GM23338 (cell line): Measurements from ENCODE around the gene KRT83.
"Not testable (repeated sequence)": the region's sequence is repeated elsewhere in the genome, so short reads cannot be mapped to it uniquely, and the experiment has no call there.

Source experiments
- CREB1 ChIP-seq: fragments of 250-450 bp; sonication (Bioruptor Pico); IDR thresholded peaks from 2 replicates; pipeline ENCODE4 v1.5.0; 2020; ENCODE audit warnings: low read depth, mild to moderate bottlenecking, moderate library complexity
- EZH2 ChIP-seq: fragments of 200-600 bp; sonication (generic); IDR thresholded peaks from one replicate; pipeline ENCODE4 v1.8.0; 2017; ENCODE audit warnings: antibody characterized with exemption, mild to moderate bottlenecking, low read depth; ENCODE audit not compliant: unreplicated experiment
- EZH2phosphoT487 ChIP-seq: fragments of 200-600 bp; sonication (generic); IDR thresholded peaks from one replicate; pipeline ENCODE4 v1.8.1; 2018; ENCODE audit warnings: antibody characterized with exemption; ENCODE audit not compliant: unreplicated experiment
- JUNB ChIP-seq: IDR thresholded peaks from one replicate; pipeline ENCODE4 v1.6.1; 2016; ENCODE audit warnings: antibody characterized with exemption; ENCODE audit not compliant: unreplicated experiment
- NANOG ChIP-seq: IDR thresholded peaks from 2 replicates; pipeline ENCODE4 v1.6.1; 2016; ENCODE audit warnings: antibody characterized with exemption, borderline replicate concordance
- POLR2AphosphoS5 ChIP-seq: IDR thresholded peaks from 2 replicates; pipeline ENCODE4 v1.6.1; 2016; ENCODE audit warnings: antibody characterized with exemption, low read depth
- STAT1 ChIP-seq: IDR thresholded peaks from one replicate; pipeline ENCODE4 v1.6.1; 2016; ENCODE audit warnings: antibody characterized with exemption; ENCODE audit not compliant: unreplicated experiment
- ZNF114 ChIP-seq: fragments of 250-450 bp; sonication (Bioruptor Pico); IDR thresholded peaks from 2 replicates; pipeline ENCODE4 v1.5.0; 2020; ENCODE audit warnings: mild to moderate bottlenecking, moderate library complexity
- ZNF331 ChIP-seq: fragments of 250-450 bp; sonication (Bioruptor Pico); IDR thresholded peaks from 2 replicates; pipeline ENCODE4 v1.5.0; 2020; ENCODE audit warnings: low read depth, mild to moderate bottlenecking, moderate library complexity
- TF ChIP-seq, protein P1 (sequence below), 2 experiments: fragments of 200-600 bp in 1 of 2; sonication (generic) in 1 of 2; conservative IDR thresholded peaks; 2 replicates each; pipeline versions ENCODE4 v1.5.1 to v1.6.1; 2016 to 2017; ENCODE audit warnings: antibody characterized with exemption in 2 of 2, low read depth in 2 of 2, mild to moderate bottlenecking in 2 of 2, moderate library complexity in 1 of 2
- TF ChIP-seq, protein P2 (sequence below): IDR thresholded peaks from 2 replicates; pipeline ENCODE4 v1.6.1; 2016; ENCODE audit warnings: antibody characterized with exemption
- TF ChIP-seq, protein P3 (sequence below): IDR thresholded peaks from one replicate; pipeline ENCODE4 v1.6.1; 2018; ENCODE audit warnings: antibody characterized with exemption; ENCODE audit not compliant: unreplicated experiment
- TF ChIP-seq, protein P4 (sequence below): fragments of 250-450 bp; sonication (Bioruptor Pico); IDR thresholded peaks from 2 replicates; pipeline ENCODE4 v1.5.0; 2020; ENCODE audit warnings: mild to moderate bottlenecking, moderate library complexity

DNA sequence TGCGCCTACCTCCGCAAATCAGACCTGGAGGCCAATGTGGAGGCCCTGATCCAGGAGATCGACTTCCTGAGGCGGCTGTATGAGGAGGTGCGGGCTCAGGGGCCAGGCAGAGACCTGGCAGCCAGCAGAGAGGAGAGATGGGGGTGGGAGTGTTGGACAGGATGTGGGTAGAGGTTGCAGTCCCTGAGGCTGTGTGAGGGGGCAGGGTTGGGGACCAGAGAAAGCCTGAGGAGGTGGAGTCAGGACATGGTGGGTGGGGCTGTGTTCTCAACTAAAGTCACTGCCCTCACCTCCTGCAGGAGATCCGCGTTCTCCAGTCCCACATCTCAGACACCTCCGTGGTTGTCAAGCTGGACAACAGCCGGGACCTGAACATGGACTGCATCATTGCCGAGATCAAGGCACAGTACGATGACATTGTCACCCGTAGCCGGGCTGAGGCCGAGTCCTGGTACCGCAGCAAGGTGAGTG lies 16.2 kb downstream of the KRT83 start:
- TF ChIP-seq, protein P1, sequence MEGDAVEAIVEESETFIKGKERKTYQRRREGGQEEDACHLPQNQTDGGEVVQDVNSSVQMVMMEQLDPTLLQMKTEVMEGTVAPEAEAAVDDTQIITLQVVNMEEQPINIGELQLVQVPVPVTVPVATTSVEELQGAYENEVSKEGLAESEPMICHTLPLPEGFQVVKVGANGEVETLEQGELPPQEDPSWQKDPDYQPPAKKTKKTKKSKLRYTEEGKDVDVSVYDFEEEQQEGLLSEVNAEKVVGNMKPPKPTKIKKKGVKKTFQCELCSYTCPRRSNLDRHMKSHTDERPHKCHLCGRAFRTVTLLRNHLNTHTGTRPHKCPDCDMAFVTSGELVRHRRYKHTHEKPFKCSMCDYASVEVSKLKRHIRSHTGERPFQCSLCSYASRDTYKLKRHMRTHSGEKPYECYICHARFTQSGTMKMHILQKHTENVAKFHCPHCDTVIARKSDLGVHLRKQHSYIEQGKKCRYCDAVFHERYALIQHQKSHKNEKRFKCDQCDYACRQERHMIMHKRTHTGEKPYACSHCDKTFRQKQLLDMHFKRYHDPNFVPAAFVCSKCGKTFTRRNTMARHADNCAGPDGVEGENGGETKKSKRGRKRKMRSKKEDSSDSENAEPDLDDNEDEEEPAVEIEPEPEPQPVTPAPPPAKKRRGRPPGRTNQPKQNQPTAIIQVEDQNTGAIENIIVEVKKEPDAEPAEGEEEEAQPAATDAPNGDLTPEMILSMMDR (conservative IDR thresholded peaks at IDR 0.05; ENCODE audit: low read depth in 2 of 2), result not testable (repeated sequence)
- TF ChIP-seq STAT1; POLR2AphosphoS5; EZH2; JUNB; CREB1; EZH2phosphoT487; ZNF331 (CRISPR knock-in tag); ZNF114; NANOG: not testable (repeated sequence)
- TF ChIP-seq, protein P2, sequence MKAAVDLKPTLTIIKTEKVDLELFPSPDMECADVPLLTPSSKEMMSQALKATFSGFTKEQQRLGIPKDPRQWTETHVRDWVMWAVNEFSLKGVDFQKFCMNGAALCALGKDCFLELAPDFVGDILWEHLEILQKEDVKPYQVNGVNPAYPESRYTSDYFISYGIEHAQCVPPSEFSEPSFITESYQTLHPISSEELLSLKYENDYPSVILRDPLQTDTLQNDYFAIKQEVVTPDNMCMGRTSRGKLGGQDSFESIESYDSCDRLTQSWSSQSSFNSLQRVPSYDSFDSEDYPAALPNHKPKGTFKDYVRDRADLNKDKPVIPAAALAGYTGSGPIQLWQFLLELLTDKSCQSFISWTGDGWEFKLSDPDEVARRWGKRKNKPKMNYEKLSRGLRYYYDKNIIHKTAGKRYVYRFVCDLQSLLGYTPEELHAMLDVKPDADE, result not testable (repeated sequence)
- TF ChIP-seq, protein P3, sequence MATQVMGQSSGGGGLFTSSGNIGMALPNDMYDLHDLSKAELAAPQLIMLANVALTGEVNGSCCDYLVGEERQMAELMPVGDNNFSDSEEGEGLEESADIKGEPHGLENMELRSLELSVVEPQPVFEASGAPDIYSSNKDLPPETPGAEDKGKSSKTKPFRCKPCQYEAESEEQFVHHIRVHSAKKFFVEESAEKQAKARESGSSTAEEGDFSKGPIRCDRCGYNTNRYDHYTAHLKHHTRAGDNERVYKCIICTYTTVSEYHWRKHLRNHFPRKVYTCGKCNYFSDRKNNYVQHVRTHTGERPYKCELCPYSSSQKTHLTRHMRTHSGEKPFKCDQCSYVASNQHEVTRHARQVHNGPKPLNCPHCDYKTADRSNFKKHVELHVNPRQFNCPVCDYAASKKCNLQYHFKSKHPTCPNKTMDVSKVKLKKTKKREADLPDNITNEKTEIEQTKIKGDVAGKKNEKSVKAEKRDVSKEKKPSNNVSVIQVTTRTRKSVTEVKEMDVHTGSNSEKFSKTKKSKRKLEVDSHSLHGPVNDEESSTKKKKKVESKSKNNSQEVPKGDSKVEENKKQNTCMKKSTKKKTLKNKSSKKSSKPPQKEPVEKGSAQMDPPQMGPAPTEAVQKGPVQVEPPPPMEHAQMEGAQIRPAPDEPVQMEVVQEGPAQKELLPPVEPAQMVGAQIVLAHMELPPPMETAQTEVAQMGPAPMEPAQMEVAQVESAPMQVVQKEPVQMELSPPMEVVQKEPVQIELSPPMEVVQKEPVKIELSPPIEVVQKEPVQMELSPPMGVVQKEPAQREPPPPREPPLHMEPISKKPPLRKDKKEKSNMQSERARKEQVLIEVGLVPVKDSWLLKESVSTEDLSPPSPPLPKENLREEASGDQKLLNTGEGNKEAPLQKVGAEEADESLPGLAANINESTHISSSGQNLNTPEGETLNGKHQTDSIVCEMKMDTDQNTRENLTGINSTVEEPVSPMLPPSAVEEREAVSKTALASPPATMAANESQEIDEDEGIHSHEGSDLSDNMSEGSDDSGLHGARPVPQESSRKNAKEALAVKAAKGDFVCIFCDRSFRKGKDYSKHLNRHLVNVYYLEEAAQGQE, result not testable (repeated sequence)
- TF ChIP-seq, protein P4, sequence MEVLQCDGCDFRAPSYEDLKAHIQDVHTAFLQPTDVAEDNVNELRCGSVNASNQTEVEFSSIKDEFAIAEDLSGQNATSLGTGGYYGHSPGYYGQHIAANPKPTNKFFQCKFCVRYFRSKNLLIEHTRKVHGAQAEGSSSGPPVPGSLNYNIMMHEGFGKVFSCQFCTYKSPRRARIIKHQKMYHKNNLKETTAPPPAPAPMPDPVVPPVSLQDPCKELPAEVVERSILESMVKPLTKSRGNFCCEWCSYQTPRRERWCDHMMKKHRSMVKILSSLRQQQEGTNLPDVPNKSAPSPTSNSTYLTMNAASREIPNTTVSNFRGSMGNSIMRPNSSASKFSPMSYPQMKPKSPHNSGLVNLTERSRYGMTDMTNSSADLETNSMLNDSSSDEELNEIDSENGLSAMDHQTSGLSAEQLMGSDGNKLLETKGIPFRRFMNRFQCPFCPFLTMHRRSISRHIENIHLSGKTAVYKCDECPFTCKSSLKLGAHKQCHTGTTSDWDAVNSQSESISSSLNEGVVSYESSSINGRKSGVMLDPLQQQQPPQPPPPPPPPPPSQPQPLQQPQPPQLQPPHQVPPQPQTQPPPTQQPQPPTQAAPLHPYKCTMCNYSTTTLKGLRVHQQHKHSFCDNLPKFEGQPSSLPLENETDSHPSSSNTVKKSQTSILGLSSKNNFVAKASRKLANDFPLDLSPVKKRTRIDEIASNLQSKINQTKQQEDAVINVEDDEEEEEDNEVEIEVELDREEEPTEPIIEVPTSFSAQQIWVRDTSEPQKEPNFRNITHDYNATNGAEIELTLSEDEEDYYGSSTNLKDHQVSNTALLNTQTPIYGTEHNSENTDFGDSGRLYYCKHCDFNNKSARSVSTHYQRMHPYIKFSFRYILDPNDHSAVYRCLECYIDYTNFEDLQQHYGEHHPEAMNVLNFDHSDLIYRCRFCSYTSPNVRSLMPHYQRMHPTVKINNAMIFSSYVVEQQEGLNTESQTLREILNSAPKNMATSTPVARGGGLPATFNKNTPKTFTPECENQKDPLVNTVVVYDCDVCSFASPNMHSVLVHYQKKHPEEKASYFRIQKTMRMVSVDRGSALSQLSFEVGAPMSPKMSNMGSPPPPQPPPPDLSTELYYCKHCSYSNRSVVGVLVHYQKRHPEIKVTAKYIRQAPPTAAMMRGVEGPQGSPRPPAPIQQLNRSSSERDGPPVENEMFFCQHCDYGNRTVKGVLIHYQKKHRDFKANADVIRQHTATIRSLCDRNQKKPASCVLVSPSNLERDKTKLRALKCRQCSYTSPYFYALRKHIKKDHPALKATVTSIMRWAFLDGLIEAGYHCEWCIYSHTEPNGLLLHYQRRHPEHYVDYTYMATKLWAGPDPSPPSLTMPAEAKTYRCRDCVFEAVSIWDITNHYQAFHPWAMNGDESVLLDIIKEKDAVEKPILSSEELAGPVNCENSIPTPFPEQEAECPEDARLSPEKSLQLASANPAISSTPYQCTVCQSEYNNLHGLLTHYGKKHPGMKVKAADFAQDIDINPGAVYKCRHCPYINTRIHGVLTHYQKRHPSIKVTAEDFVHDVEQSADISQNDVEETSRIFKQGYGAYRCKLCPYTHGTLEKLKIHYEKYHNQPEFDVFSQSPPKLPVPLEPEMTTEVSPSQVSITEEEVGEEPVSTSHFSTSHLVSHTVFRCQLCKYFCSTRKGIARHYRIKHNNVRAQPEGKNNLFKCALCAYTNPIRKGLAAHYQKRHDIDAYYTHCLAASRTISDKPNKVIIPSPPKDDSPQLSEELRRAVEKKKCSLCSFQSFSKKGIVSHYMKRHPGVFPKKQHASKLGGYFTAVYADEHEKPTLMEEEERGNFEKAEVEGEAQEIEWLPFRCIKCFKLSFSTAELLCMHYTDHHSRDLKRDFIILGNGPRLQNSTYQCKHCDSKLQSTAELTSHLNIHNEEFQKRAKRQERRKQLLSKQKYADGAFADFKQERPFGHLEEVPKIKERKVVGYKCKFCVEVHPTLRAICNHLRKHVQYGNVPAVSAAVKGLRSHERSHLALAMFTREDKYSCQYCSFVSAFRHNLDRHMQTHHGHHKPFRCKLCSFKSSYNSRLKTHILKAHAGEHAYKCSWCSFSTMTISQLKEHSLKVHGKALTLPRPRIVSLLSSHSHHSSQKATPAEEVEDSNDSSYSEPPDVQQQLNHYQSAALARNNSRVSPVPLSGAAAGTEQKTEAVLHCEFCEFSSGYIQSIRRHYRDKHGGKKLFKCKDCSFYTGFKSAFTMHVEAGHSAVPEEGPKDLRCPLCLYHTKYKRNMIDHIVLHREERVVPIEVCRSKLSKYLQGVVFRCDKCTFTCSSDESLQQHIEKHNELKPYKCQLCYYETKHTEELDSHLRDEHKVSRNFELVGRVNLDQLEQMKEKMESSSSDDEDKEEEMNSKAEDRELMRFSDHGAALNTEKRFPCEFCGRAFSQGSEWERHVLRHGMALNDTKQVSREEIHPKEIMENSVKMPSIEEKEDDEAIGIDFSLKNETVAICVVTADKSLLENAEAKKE (CRISPR knock-in tag), result not testable (repeated sequence)
